HepG2 (cell line): ENCODE data around the gene SPRR2E. TPM values are rescaled to one million over a fixed set of nuclear protein-coding genes. Genes with fewer than 3 reads are reported as not detected.

Source experiments
- ATAC-seq: fragments of 200-7000 bp; cut with Tn5 transposase; 3 replicates; pipeline ENCODE4 v1.9.1; 2020; ENCODE audit warnings: mild to moderate bottlenecking, moderate library complexity
- BruUV-seq: library from RNA; stranded (reverse); fragments of 400-500 nt; replicated peaks from 2 replicates; lab custom pipeline; 2021; lab: Mats Ljungman, UMichigan
- CTCF ChIA-PET: fragments of 300-600 bp; formaldehyde crosslinking; extraction: SDS; loops from one replicate; lab custom pipeline; 2021; ENCODE audit warnings: low total read pairs, inconsistent platforms, low intra/inter-chr PET ratio; lab: Yijun Ruan, JAX
- POLR2A ChIA-PET: fragments of 350-600 bp; sonication (Branson Sonifier 250); formaldehyde crosslinking; loops from one replicate; lab custom pipeline; 2020; ENCODE audit warnings: antibody characterized with exemption, inconsistent platforms; lab: Yijun Ruan, JAX
- DNase-seq: peaks from one replicate; pipeline ENCODE4 v3.0.0-alpha.2; 2015; ENCODE audit warnings: low spot score
- FAIRE-seq: peaks from 3 replicates; lab custom pipeline; 2011; peaks lifted over from hg19 to GRCh38; lab: Jason Lieb, UNC
- H2AFZ ChIP-seq: one replicate; pipeline ENCODE4 v1.6.1; 2011; ENCODE audit warnings: low read length, inconsistent platforms
- H3K27ac ChIP-seq: fragments of 300-600 bp; 3 replicates; pipeline ENCODE4 v1.8.0; 2011; ENCODE audit warnings: mixed run types, mild to moderate bottlenecking, mixed read lengths, low read length, inconsistent platforms; ENCODE audit not compliant: insufficient read depth; ENCODE audit errors: extremely low read length
- H3K27me3 ChIP-seq, 2 experiments: fragments of 200-600 bp in 1 of 2; 2 replicates in 1 of 2; 3 replicates in 1 of 2; pipeline versions ENCODE4 v1.6.0 to v1.8.0; 2011; ENCODE audit warnings: low read length in 2 of 2, mild to moderate bottlenecking in 2 of 2, moderate library complexity in 2 of 2, inconsistent platforms in 1 of 2; ENCODE audit not compliant: insufficient read depth in 2 of 2, control insufficient read depth in 1 of 2
- H3K36me3 ChIP-seq, 2 experiments: fragments of 200-600 bp in 1 of 2; replicated peaks in 1 of 2; 2 replicates in 1 of 2; 3 replicates in 1 of 2; pipeline versions ENCODE4 v1.5.1 to v1.8.0; 2011; ENCODE audit warnings: low read length in 2 of 2, inconsistent platforms in 1 of 2; ENCODE audit not compliant: insufficient read depth in 2 of 2, control insufficient read depth in 1 of 2
- H3K4me1 ChIP-seq: 2 replicates; pipeline ENCODE4 v1.5.1; 2012; ENCODE audit warnings: low read length, inconsistent platforms; ENCODE audit not compliant: insufficient read depth
- H3K4me2 ChIP-seq: 2 replicates; pipeline ENCODE4 v1.6.0; 2011; ENCODE audit warnings: low read depth, low read length, inconsistent platforms
- H3K4me3 ChIP-seq, 3 experiments: fragments of 200-600 bp in 1 of 3; sonication (generic), shearing (Covaris generic) in 1 of 3; replicated peaks in 1 of 3; 2 replicates each; pipeline ENCODE4 v1.5.1; 2011 to 2016; ENCODE audit warnings: low read length in 3 of 3, inconsistent platforms in 2 of 3, low read depth in 2 of 3, mild to moderate bottlenecking in 2 of 3, control low read depth in 1 of 3, mixed read lengths in 1 of 3; ENCODE audit not compliant: insufficient read depth in 1 of 3
- H3K79me2 ChIP-seq: one replicate; pipeline ENCODE4 v1.6.1; 2011; ENCODE audit warnings: low read length, inconsistent platforms; ENCODE audit not compliant: insufficient read depth
- H3K9ac ChIP-seq: 2 replicates; pipeline ENCODE4 v1.6.0; 2011; ENCODE audit warnings: mild to moderate bottlenecking, low read depth, low read length, inconsistent platforms; ENCODE audit not compliant: insufficient read depth
- H3K9me3 ChIP-seq: 2 replicates; pipeline ENCODE4 v1.5.1; 2012; ENCODE audit warnings: mild to moderate bottlenecking, low read length
- H4K20me1 ChIP-seq: 2 replicates; pipeline ENCODE4 v1.6.0; 2011; ENCODE audit warnings: inconsistent platforms, mild to moderate bottlenecking, low read length, moderate library complexity; ENCODE audit not compliant: insufficient read depth
- CAMTA2 ChIP-seq: sonication (generic); formaldehyde crosslinking; IDR thresholded peaks from 2 replicates; pipeline ENCODE4 v1.4.0; 2020; ENCODE audit warnings: mild to moderate bottlenecking, missing genetic modification reagents, borderline replicate concordance
- HOXA5 ChIP-seq: sonication (generic); formaldehyde crosslinking; IDR thresholded peaks from 2 replicates; pipeline ENCODE4 v1.4.0; 2020; ENCODE audit warnings: missing genetic modification reagents
- JUN ChIP-seq: sonication (generic); formaldehyde crosslinking; IDR thresholded peaks from 2 replicates; pipeline ENCODE4 v1.4.0; 2020; ENCODE audit warnings: mild to moderate bottlenecking, missing genetic modification reagents
- NR2F1 ChIP-seq, 2 experiments: fragments of 450-650 bp in 1 of 2; formaldehyde crosslinking in 1 of 2; IDR thresholded peaks; 2 replicates each; pipeline versions ENCODE4 v1.5.0 to v1.6.1; 2016 to 2020; ENCODE audit warnings: mild to moderate bottlenecking in 1 of 2, missing compliant biosample characterization in 1 of 2, missing genetic modification reagents in 1 of 2, moderate library complexity in 1 of 2
- RFX3 ChIP-seq: IDR thresholded peaks from 2 replicates; pipeline ENCODE4 v1.6.1; 2016; ENCODE audit warnings: missing biosample characterization, missing genetic modification reagents
- RORA ChIP-seq: sonication (generic); formaldehyde crosslinking; IDR thresholded peaks from 2 replicates; pipeline ENCODE4 v1.5.0; 2020; ENCODE audit warnings: mild to moderate bottlenecking, missing genetic modification reagents, moderate library complexity
- SMYD3 ChIP-seq: sonication (generic); formaldehyde crosslinking; IDR thresholded peaks from 2 replicates; pipeline ENCODE4 v1.8.1; 2023; ENCODE audit warnings: mild to moderate bottlenecking, missing genetic modification reagents
- ZNF709 ChIP-seq: sonication (generic); formaldehyde crosslinking; IDR thresholded peaks from 2 replicates; pipeline ENCODE4 v1.5.0; 2020; ENCODE audit warnings: mild to moderate bottlenecking, missing genetic modification reagents
- ZNF746 ChIP-seq: sonication (generic); formaldehyde crosslinking; IDR thresholded peaks from 2 replicates; pipeline ENCODE4 v1.8.0; 2022; ENCODE audit warnings: mild to moderate bottlenecking, missing genetic modification reagents
- ZNF891 ChIP-seq: sonication (generic); formaldehyde crosslinking; IDR thresholded peaks from 2 replicates; pipeline ENCODE4 v1.5.0; 2020; ENCODE audit warnings: mild to moderate bottlenecking, missing genetic modification reagents
- ZSCAN20 ChIP-seq: sonication (generic); formaldehyde crosslinking; IDR thresholded peaks from 2 replicates; pipeline ENCODE4 v1.4.0; 2020; ENCODE audit warnings: missing genetic modification reagents, mild to moderate bottlenecking, borderline replicate concordance
- WGBS: methylation state at CpG from one replicate; pipeline ENCODE4 v1.1.6; 2017; ENCODE audit warnings: low lambda C conversion rate; 5-methylcytosine and 5-hydroxymethylcytosine counted together
- in situ Hi-C: cut with HindIII; loops from 2 replicates; pipeline ENCODE4 v1.10.0; 2017; ENCODE audit warnings: low pct_unique_long_range_greater_than_20kb; ENCODE audit not compliant: extremely low pct_ligation_motif_present
- intact Hi-C: fragments of 100-400 bp; cut with micrococcal nuclease; formaldehyde crosslinking; loops from one replicate; pipeline ENCODE4 v1.10.0; 2022; ENCODE audit not compliant: unreplicated experiment
- polyA plus RNA-seq, 8 experiments: library from polyadenylated mRNA; depleted of rRNA in 3 of 8; stranded (reverse) in 7 of 8; unstranded in 1 of 8; fragments of >200 nt; fragmentation: Illumina TruSeq in 4 of 8; extraction: Trizol in 4 of 8; gene quantifications; 2 replicates each; pipeline versions ENCODE4 v1.2.1 to v1.2.3, GENCODE V29; 2011 to 2016; ENCODE audit warnings: low read depth in 4 of 8, missing spikeins in 1 of 8, mixed read lengths in 1 of 8; ENCODE audit not compliant: insufficient read depth in 1 of 8
- total RNA-seq, 5 experiments: library from RNA; depleted of rRNA; stranded (reverse); fragments of >200 nt; fragmentation: Illumina TruSeq; extraction: Trizol; gene quantifications; 2 replicates each; pipeline ENCODE4 v1.2.3, GENCODE V29; 2016; ENCODE audit warnings: low read depth in 1 of 5
- TF ChIP-seq, protein P1 (sequence below), 2 experiments: sonication (generic) in 1 of 2; formaldehyde crosslinking in 1 of 2; IDR thresholded peaks; 2 replicates each; pipeline versions ENCODE4 v1.5.1 to v1.6.1; 2011 to 2020; ENCODE audit warnings: borderline replicate concordance in 1 of 2, low read depth in 1 of 2, low read length in 1 of 2, mild to moderate bottlenecking in 1 of 2, missing genetic modification reagents in 1 of 2, moderate library complexity in 1 of 2
- TF ChIP-seq, protein P2 (sequence below): sonication (generic); formaldehyde crosslinking; IDR thresholded peaks from 2 replicates; pipeline ENCODE4 v1.5.0; 2020; ENCODE audit warnings: missing genetic modification reagents
- TF ChIP-seq, protein P3 (sequence below): sonication (generic); formaldehyde crosslinking; IDR thresholded peaks from 2 replicates; pipeline ENCODE4; 2020; ENCODE audit warnings: missing genetic modification reagents, mild to moderate bottlenecking, borderline replicate concordance
- TF ChIP-seq, protein P4 (sequence below): sonication (generic); formaldehyde crosslinking; IDR thresholded peaks from 2 replicates; pipeline ENCODE4 v1.4.0; 2020; ENCODE audit warnings: missing genetic modification reagents

Gene SPRR2E
- total and polyA plus RNA-seq, 2 of the 13 experiments (the other 11 are each of a cell fraction or from before 2014, with no cell fraction given): not detected

GRCh38 chr1:153127296-153127695 lies 33.0 kb upstream of the SPRR2E start:
- DNase-seq: no peak
- Histone ChIP-seq H3K4me1 (no peaks in the 10 kb centered on the region), H3K36me3 (no peaks in the 10 kb centered on the region), H3K9ac (no peak overlapping the region), H3K27me3 (no peaks in the 10 kb centered on the region), H4K20me1 (no peaks in the 10 kb centered on the region), H3K4me2 (no peak overlapping the region), H3K79me2 (no peaks in the 10 kb centered on the region), H3K4me3 (no peak overlapping the region), H3K9me3 (no peaks in the 10 kb centered on the region), H3K27ac (no peak overlapping the region)
- no peak for FAIRE-seq
- no TSS peak for BruUV-seq
- POLR2A ChIA-PET: no interaction called here
- TF ChIP-seq RORA: no peak
- TF ChIP-seq, protein P1, sequence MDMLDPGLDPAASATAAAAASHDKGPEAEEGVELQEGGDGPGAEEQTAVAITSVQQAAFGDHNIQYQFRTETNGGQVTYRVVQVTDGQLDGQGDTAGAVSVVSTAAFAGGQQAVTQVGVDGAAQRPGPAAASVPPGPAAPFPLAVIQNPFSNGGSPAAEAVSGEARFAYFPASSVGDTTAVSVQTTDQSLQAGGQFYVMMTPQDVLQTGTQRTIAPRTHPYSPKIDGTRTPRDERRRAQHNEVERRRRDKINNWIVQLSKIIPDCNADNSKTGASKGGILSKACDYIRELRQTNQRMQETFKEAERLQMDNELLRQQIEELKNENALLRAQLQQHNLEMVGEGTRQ (IDR thresholded peaks at IDR 0.05; ENCODE audit: low read depth, low read length): no peak
- TF ChIP-seq, protein P1 (CRISPR knock-in tag; IDR thresholded peaks at IDR 0.05; ENCODE audit: borderline replicate concordance): no peak
- TF ChIP-seq, protein P2, sequence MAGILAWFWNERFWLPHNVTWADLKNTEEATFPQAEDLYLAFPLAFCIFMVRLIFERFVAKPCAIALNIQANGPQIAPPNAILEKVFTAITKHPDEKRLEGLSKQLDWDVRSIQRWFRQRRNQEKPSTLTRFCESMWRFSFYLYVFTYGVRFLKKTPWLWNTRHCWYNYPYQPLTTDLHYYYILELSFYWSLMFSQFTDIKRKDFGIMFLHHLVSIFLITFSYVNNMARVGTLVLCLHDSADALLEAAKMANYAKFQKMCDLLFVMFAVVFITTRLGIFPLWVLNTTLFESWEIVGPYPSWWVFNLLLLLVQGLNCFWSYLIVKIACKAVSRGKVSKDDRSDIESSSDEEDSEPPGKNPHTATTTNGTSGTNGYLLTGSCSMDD (CRISPR knock-in tag): no peak
- TF ChIP-seq CAMTA2: no peak
- no peak for TF ChIP-seq ZSCAN20 (CRISPR knock-in tag)
- TF ChIP-seq NR2F1 (CRISPR knock-in tag; IDR thresholded peaks at IDR 0.05): no peak
- no peak for TF ChIP-seq ZNF709 (CRISPR knock-in tag)
- TF ChIP-seq, protein P3, sequence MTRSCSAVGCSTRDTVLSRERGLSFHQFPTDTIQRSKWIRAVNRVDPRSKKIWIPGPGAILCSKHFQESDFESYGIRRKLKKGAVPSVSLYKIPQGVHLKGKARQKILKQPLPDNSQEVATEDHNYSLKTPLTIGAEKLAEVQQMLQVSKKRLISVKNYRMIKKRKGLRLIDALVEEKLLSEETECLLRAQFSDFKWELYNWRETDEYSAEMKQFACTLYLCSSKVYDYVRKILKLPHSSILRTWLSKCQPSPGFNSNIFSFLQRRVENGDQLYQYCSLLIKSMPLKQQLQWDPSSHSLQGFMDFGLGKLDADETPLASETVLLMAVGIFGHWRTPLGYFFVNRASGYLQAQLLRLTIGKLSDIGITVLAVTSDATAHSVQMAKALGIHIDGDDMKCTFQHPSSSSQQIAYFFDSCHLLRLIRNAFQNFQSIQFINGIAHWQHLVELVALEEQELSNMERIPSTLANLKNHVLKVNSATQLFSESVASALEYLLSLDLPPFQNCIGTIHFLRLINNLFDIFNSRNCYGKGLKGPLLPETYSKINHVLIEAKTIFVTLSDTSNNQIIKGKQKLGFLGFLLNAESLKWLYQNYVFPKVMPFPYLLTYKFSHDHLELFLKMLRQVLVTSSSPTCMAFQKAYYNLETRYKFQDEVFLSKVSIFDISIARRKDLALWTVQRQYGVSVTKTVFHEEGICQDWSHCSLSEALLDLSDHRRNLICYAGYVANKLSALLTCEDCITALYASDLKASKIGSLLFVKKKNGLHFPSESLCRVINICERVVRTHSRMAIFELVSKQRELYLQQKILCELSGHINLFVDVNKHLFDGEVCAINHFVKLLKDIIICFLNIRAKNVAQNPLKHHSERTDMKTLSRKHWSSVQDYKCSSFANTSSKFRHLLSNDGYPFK (CRISPR knock-in tag): no peak
- no peak for TF ChIP-seq RFX3 (CRISPR knock-in tag)
- TF ChIP-seq ZNF746: no peak
- TF ChIP-seq JUN (CRISPR knock-in tag): no peak
- TF ChIP-seq HOXA5 (CRISPR knock-in tag): no peak
- TF ChIP-seq SMYD3: no peak
- no peak for TF ChIP-seq ZNF891 (CRISPR knock-in tag)
- TF ChIP-seq, protein P4, sequence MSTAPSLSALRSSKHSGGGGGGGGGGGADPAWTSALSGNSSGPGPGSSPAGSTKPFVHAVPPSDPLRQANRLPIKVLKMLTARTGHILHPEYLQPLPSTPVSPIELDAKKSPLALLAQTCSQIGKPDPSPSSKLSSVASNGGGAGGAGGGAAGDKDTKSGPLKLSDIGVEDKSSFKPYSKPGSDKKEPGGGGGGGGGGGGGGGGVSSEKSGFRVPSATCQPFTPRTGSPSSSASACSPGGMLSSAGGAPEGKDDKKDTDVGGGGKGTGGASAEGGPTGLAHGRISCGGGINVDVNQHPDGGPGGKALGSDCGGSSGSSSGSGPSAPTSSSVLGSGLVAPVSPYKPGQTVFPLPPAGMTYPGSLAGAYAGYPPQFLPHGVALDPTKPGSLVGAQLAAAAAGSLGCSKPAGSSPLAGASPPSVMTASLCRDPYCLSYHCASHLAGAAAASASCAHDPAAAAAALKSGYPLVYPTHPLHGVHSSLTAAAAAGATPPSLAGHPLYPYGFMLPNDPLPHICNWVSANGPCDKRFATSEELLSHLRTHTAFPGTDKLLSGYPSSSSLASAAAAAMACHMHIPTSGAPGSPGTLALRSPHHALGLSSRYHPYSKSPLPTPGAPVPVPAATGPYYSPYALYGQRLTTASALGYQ (CRISPR knock-in tag): no peak
- TF ChIP-seq, all 625 proteins: peak for 0
- intact Hi-C loops: no loop called here
- 7% methylated on average over 2 of the region's 2 CpGs for WGBS
- no peak overlapping the region for H2AFZ ChIP-seq
- in situ Hi-C loops: no loop called here
- CTCF ChIA-PET: no interaction called here
- no peak for ATAC-seq
